K562 (cell line): ENCODE results near the gene AKAP3. TPM values are rescaled to one million over a fixed set of nuclear protein-coding genes. Genes with fewer than 3 reads are reported as not detected.

ENCODE experiments used
- ATAC-seq: fragments of 200-7000 bp; cut with Tn5 transposase; 3 replicates; pipeline ENCODE4 v1.9.1; 2020; ENCODE audit warnings: moderate library complexity
- BruUV-seq: library from RNA; stranded (reverse); fragments of 400-500 nt; replicated peaks from 2 replicates; lab custom pipeline; 2021; lab: Mats Ljungman, UMichigan
- CTCF ChIA-PET: fragments of 300-600 bp; formaldehyde crosslinking; extraction: SDS; loops from one replicate; lab custom pipeline; 2021; ENCODE audit warnings: low intra/inter-chr PET ratio; lab: Yijun Ruan, JAX
- POLR2A ChIA-PET: fragments of 300-600, 350-650 bp; sonication (Branson Sonifier 250); formaldehyde crosslinking; extraction: SDS; loops from one replicate; lab custom pipeline; 2021; ENCODE audit warnings: antibody characterized with exemption, inconsistent platforms; lab: Yijun Ruan, JAX
- DNase-seq, 4 experiments: peaks; one replicate each; pipeline versions ENCODE4 v3.0.0 to v3.0.0-alpha.2; 2011 to 2018; ENCODE audit warnings: low spot score in 3 of 4, mixed read lengths in 3 of 4; ENCODE audit errors: extremely low read depth in 1 of 4
- FAIRE-seq: peaks from 2 replicates; lab custom pipeline; 2011; peaks lifted over from hg19 to GRCh38; lab: Jason Lieb, UNC
- H2AFZ ChIP-seq: 2 replicates; pipeline ENCODE4 v1.6.0; 2011; ENCODE audit warnings: low read depth, low read length, control low read depth, inconsistent platforms
- H3K27ac ChIP-seq: fragments of 200-600 bp; 3 replicates; pipeline ENCODE4 v1.8.0; 2011; ENCODE audit warnings: low read depth, mild to moderate bottlenecking, control low read depth, inconsistent platforms, low read length, moderate library complexity, mixed read lengths; ENCODE audit errors: extremely low read depth
- H3K27me3 ChIP-seq, 2 experiments: fragments of 300-600 bp in 1 of 2; 2 replicates in 1 of 2; 3 replicates in 1 of 2; pipeline versions ENCODE4 v1.6.0 to v1.8.0; 2011; ENCODE audit warnings: inconsistent platforms in 2 of 2, low read length in 2 of 2, mild to moderate bottlenecking in 1 of 2, mixed read lengths in 1 of 2, moderate library complexity in 1 of 2; ENCODE audit not compliant: control insufficient read depth in 2 of 2, insufficient read depth in 2 of 2
- H3K36me3 ChIP-seq: fragments of 300-600 bp; 3 replicates; pipeline ENCODE4 v1.8.0; 2011; ENCODE audit warnings: mild to moderate bottlenecking, low read length, inconsistent platforms; ENCODE audit not compliant: control insufficient read depth, insufficient read depth
- H3K4me1 ChIP-seq, 2 experiments: fragments of 200-600 bp in 1 of 2; replicated peaks in 1 of 2; 2 replicates in 1 of 2; 3 replicates in 1 of 2; pipeline versions ENCODE4 v1.5.1 to v1.8.0; 2011; ENCODE audit warnings: inconsistent platforms in 2 of 2, low read length in 2 of 2, mild to moderate bottlenecking in 1 of 2, mixed read lengths in 1 of 2, moderate library complexity in 1 of 2; ENCODE audit not compliant: control insufficient read depth in 2 of 2, insufficient read depth in 2 of 2
- H3K4me2 ChIP-seq: 2 replicates; pipeline ENCODE4 v1.6.1; 2011; ENCODE audit warnings: low read length, control low read depth, inconsistent platforms, mixed read lengths; ENCODE audit not compliant: insufficient read depth
- H3K4me3 ChIP-seq: fragments of 200-600 bp; sonication (generic), shearing (Covaris generic); 2 replicates; pipeline ENCODE4 v1.5.1; 2016; ENCODE audit warnings: control low read depth, inconsistent platforms
- H3K79me2 ChIP-seq: fragments of 200-600 bp; 3 replicates; pipeline ENCODE4 v1.8.0; 2011; ENCODE audit warnings: low read length, inconsistent platforms; ENCODE audit not compliant: control insufficient read depth, insufficient read depth
- H3K9ac ChIP-seq, 2 experiments: 2 replicates each; pipeline versions ENCODE4 v1.6.0 to v1.6.1; 2011; ENCODE audit warnings: low read depth in 2 of 2, low read length in 2 of 2, control low read depth in 1 of 2, inconsistent platforms in 1 of 2, mild to moderate bottlenecking in 1 of 2, mixed read lengths in 1 of 2; ENCODE audit not compliant: insufficient read depth in 1 of 2
- H3K9me1 ChIP-seq: one replicate; pipeline ENCODE4 v1.6.0; 2011; ENCODE audit warnings: inconsistent platforms, mild to moderate bottlenecking, low read length, moderate library complexity; ENCODE audit not compliant: control insufficient read depth, insufficient read depth
- H3K9me3 ChIP-seq: replicated peaks from 2 replicates; pipeline ENCODE4 v1.5.1; 2011; ENCODE audit warnings: low read depth, low read length, inconsistent platforms; ENCODE audit not compliant: control insufficient read depth, insufficient read depth
- H4K20me1 ChIP-seq: replicated peaks from 2 replicates; pipeline ENCODE4 v1.6.1; 2011; ENCODE audit warnings: low read length, inconsistent platforms, mixed read lengths; ENCODE audit not compliant: control insufficient read depth, insufficient read depth
- DPF2 ChIP-seq: fragments of 450-650 bp; IDR thresholded peaks from 2 replicates; pipeline ENCODE4 v1.6.1; 2016
- HNRNPH1 ChIP-seq: fragments of 200-400 bp; formaldehyde crosslinking; optimal IDR thresholded peaks from 2 replicates; pipeline ENCODE3; 2017; ENCODE audit warnings: low read depth, mild to moderate bottlenecking, low read length, moderate library complexity
- IFI16 ChIP-seq: fragments of 250-450 bp; sonication (Bioruptor Pico); IDR thresholded peaks from 2 replicates; pipeline ENCODE4 v2.1.2; 2022; ENCODE audit warnings: mild to moderate bottlenecking, inconsistent platforms
- MCM5 ChIP-seq: fragments of 450-650 bp; IDR thresholded peaks from 2 replicates; pipeline ENCODE4 v1.6.1; 2016; ENCODE audit warnings: low read depth
- MTA3 ChIP-seq: fragments of 450-650 bp; formaldehyde crosslinking; IDR thresholded peaks from 2 replicates; pipeline ENCODE4 v1.6.1; 2017; ENCODE audit warnings: mild to moderate bottlenecking, borderline replicate concordance
- RBM14 ChIP-seq: fragments of 200-400 bp; formaldehyde crosslinking; IDR thresholded peaks from 2 replicates; pipeline ENCODE4 v1.6.1; 2018; ENCODE audit warnings: low read depth, mild to moderate bottlenecking, low read length, moderate library complexity, borderline replicate concordance; ENCODE audit not compliant: insufficient read depth
- SAP30 ChIP-seq: fragments of 200-600 bp; sonication (generic); IDR thresholded peaks from 2 replicates; pipeline ENCODE4 v1.6.1; 2012; ENCODE audit warnings: borderline replicate concordance, low read depth, mild to moderate bottlenecking, moderate library complexity, low read length, control low read depth, inconsistent platforms; ENCODE audit not compliant: insufficient read depth, poor library complexity, severe bottlenecking
- ZBTB2 ChIP-seq: fragments of 450-650 bp; IDR thresholded peaks from 2 replicates; pipeline ENCODE4 v1.6.1; 2016; ENCODE audit warnings: antibody characterized with exemption
- ZNF133 ChIP-seq: fragments of 250-450 bp; sonication (Bioruptor Pico); IDR thresholded peaks from 2 replicates; pipeline ENCODE4 v1.4.0; 2020; ENCODE audit warnings: mild to moderate bottlenecking
- ZNF436 ChIP-seq: fragments of 250-450, 450-650 bp; sonication (Bioruptor Pico); formaldehyde crosslinking; IDR thresholded peaks from 2 replicates; pipeline ENCODE4 v1.7.0; 2020; ENCODE audit warnings: mild to moderate bottlenecking
- ZNF551 ChIP-seq: fragments of 250-450 bp; sonication (Bioruptor Pico); IDR thresholded peaks from 2 replicates; pipeline ENCODE4 v1.5.0; 2021; ENCODE audit warnings: mild to moderate bottlenecking, moderate library complexity
- WGBS: fragments of 100-300 bp; shearing (Covaris generic); methylation state at CpG from one replicate; pipeline ENCODE4 v1.1.6; 2016; ENCODE audit warnings: low coverage, mixed read lengths; ENCODE audit not compliant: insufficient coverage; ENCODE audit errors: missing lambda C conversion rate; 5-methylcytosine and 5-hydroxymethylcytosine counted together
- in situ Hi-C: fragments of 300-500 bp; cut with MboI; formaldehyde crosslinking; loops from 4 replicates; pipeline ENCODE4 v1.15.0; 2018; ENCODE audit warnings: inconsistent platforms, mixed read lengths
- intact Hi-C: fragments of 100-400 bp; cut with micrococcal nuclease; formaldehyde crosslinking; loops from 2 replicates; pipeline ENCODE4 v1.14.2; 2022
- polyA plus RNA-seq, 8 experiments: library from polyadenylated mRNA; depleted of rRNA in 4 of 8; stranded (reverse) in 5 of 8; unstranded in 3 of 8; fragments of >200 nt; fragmentation: Nextera tagmentation in 2 of 8; fragmentation: Illumina TruSeq in 1 of 8; extraction: Ambion mirVana in 2 of 8; extraction: Trizol in 1 of 8; gene quantifications; 2 replicates each; pipeline versions ENCODE4 v1.2.1 to v1.2.3, GENCODE V29; 2011 to 2014; ENCODE audit warnings: inconsistent platforms in 1 of 8, missing spikeins in 1 of 8
- total RNA-seq, 7 experiments: library from RNA; depleted of rRNA in 6 of 7; stranded (reverse); fragments of >200 nt in 6 of 7; fragmentation: Illumina TruSeq in 2 of 7; extraction: Trizol in 2 of 7; gene quantifications; 2 replicates each; pipeline versions ENCODE4 v1.2.1 to v1.2.3, GENCODE V29; 2011 to 2021; ENCODE audit warnings: low replicate concordance in 1 of 7

Gene AKAP3
- total and polyA plus RNA-seq, 9 of the 15 experiments (the other 6 are each of a cell fraction or from before 2014, with no cell fraction given): 0.17 to 2.8 (median 0.43) TPM

GRCh38 chr12:4610481-4610880 is 38.4 kb downstream of the AKAP3 start:
- H3K4me2 ChIP-seq: no peak overlapping the region
- no peak for TF ChIP-seq ZNF133
- TF ChIP-seq ZBTB2: no peak
- no peak for TF ChIP-seq SAP30
- TF ChIP-seq HNRNPH1: no peak
- TF ChIP-seq ZNF436: no peak
- TF ChIP-seq MTA3: no peak
- TF ChIP-seq RBM14: no peak
- no peak for TF ChIP-seq DPF2
- no peak for TF ChIP-seq IFI16 (CRISPR knock-in tag)
- no peak for TF ChIP-seq ZNF551
- no peak for TF ChIP-seq MCM5
- no peak for FAIRE-seq
- no peaks in the 10 kb centered on the region for H4K20me1 ChIP-seq
- no peak overlapping the region for H3K27ac ChIP-seq
- no peaks in the 10 kb centered on the region for H3K9me3 ChIP-seq
- ChIA-PET POLR2A (interaction anchor here (0.9 kb wide), 1 partner anchor 10 kb away, joined by 3 read pairs; no protein-coding TSS in a partner anchor), CTCF (no interaction called here)
- peaks cover 4% of the 10 kb centered on the region; the same call in 1 of the 3 replicates for H3K36me3 ChIP-seq
- no peak overlapping the region for H2AFZ ChIP-seq
- in situ Hi-C loops (no loop called here), intact Hi-C loops (no loop called here)
- no TSS peak for BruUV-seq
- 67% methylated on average over 3 of the region's 4 CpGs for WGBS
- no peak for ATAC-seq
- no peak for DNase-seq
- no peaks in the 10 kb centered on the region for H3K9me1 ChIP-seq
- H3K79me2 ChIP-seq: no peaks in the 10 kb centered on the region
- H3K9ac ChIP-seq: no peak overlapping the region
- H3K4me1 ChIP-seq: no peaks in the 10 kb centered on the region; a peak in 1 of 5 replicates
- no peak overlapping the region for H3K4me3 ChIP-seq
- H3K27me3 ChIP-seq: no peaks in the 10 kb centered on the region
